ENCODE results near the gene RYR1. TPM values are rescaled to one million over a fixed set of nuclear protein-coding genes. Genes with fewer than 3 reads are reported as not detected.
"Not testable (repeated sequence)": the region's sequence is repeated elsewhere in the genome, so short reads cannot be mapped to it uniquely, and the experiment has no call there.

The RYR1 gene
- total RNA-seq, 1 donor from 2014 or later = 0.32 TPM

DNA sequence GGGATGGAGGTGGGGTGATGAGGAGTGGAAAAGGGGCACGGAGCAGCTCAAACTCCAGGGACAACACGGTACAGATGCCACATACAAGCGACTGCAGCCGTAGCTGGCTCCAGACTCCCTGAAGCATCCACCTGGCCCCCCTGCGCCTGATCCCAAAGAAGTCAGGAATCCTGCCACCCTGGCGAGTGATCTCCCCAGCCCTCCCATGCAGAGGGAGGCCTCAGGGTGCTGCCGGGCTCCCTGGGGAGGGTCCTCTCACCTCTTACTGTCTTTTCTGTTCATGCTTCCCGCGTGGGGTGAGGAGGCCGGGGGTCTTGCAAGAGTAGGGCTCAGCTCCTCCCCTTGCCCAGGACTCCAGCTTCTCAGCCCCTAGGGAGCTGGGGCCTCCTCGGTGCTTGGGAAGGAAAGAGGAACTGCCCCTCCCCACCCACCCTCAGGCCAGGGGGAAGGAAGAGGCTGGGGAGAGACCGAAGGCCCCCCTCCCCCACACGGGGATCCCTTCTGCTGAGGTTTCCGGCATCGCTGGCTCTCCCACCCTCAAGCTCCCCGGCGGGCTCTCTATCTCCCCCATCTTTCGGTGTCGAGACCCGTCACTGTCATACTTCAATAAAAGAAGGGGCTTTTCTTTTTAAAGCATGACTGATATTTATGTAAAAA, 7.6 kb upstream of the RYR1 start, which contains the start of gene RASGRP4:
TSS of gene RASGRP4 (minus strand) at position 410 of the 657 bp plus-strand sequence. CDS start at position 282, 128 bp downstream.
- Mint-ChIP-seq H3K27ac (ENCODE audit: unreplicated experiment) (no peak within 1 kb of the TSS), H3K4me3 (ENCODE audit: unreplicated experiment) (no peak within 1 kb of the TSS), H3K27me3 (ENCODE audit: low read depth, unreplicated experiment) (peaks cover 14% of the 10 kb centered on the region), H3K4me1 (ENCODE audit: low read depth, unreplicated experiment) (peaks cover 1% of the 10 kb centered on the region), H3K36me3 (ENCODE audit: low read depth, unreplicated experiment) (peaks cover 2% of the 10 kb centered on the region), H3K9me3 (ENCODE audit: unreplicated experiment) (no peaks in the 10 kb centered on the region)
- no peak within 1 kb of the TSS for H3K4me3 ChIP-seq (ENCODE audit: insufficient read depth, low read depth, low read length)
- H3K79me2 ChIP-seq (ENCODE audit: insufficient read depth, low read length) = no peaks in the 10 kb centered on the region
- no peaks in the 10 kb centered on the region for H3K9me3 ChIP-seq (ENCODE audit: insufficient read depth, low read depth, low read length)
- no peaks in the 10 kb centered on the region for H3K4me1 ChIP-seq (ENCODE audit: insufficient read depth, low read length)
- H3K9ac ChIP-seq (ENCODE audit: low read length) = no peak within 1 kb of the TSS
- DNase-seq (ENCODE audit: low read depth) (no peak), FAIRE-seq (no peak)
- TF ChIP-seq, protein P1, sequence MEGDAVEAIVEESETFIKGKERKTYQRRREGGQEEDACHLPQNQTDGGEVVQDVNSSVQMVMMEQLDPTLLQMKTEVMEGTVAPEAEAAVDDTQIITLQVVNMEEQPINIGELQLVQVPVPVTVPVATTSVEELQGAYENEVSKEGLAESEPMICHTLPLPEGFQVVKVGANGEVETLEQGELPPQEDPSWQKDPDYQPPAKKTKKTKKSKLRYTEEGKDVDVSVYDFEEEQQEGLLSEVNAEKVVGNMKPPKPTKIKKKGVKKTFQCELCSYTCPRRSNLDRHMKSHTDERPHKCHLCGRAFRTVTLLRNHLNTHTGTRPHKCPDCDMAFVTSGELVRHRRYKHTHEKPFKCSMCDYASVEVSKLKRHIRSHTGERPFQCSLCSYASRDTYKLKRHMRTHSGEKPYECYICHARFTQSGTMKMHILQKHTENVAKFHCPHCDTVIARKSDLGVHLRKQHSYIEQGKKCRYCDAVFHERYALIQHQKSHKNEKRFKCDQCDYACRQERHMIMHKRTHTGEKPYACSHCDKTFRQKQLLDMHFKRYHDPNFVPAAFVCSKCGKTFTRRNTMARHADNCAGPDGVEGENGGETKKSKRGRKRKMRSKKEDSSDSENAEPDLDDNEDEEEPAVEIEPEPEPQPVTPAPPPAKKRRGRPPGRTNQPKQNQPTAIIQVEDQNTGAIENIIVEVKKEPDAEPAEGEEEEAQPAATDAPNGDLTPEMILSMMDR (IDR thresholded peaks at IDR 0.05; ENCODE audit: insufficient read depth, low read depth, low read length) = no peak
- TF ChIP-seq EZH2 (IDR thresholded peaks at IDR 0.05; ENCODE audit: insufficient read depth, low read length) = no peak
- H3K36me3 ChIP-seq (ENCODE audit: insufficient read depth, low read length) = no peaks in the 10 kb centered on the region
- H3K27me3 ChIP-seq (ENCODE audit: insufficient read depth, low read length) = peaks cover 7% of the 10 kb centered on the region
- no peaks in the 10 kb centered on the region for H4K20me1 ChIP-seq (ENCODE audit: insufficient read depth, low read length)
- H3K27ac ChIP-seq (ENCODE audit: low read depth, low read length) = no peak within 1 kb of the TSS
- H2AFZ ChIP-seq (ENCODE audit: low read depth, low read length) = no peak within 1 kb of the TSS
- no peak within 1 kb of the TSS for H3K4me2 ChIP-seq (ENCODE audit: low read length)

- H3K27ac ChIP-seq (ENCODE audit: low read depth, low read length); DNase-seq (ENCODE audit: low read depth); H3K36me3 ChIP-seq (ENCODE audit: insufficient read depth, low read length); H3K4me1 ChIP-seq (ENCODE audit: insufficient read depth, low read length); FAIRE-seq; H3K9me3 Mint-ChIP-seq (ENCODE audit: unreplicated experiment); H3K27ac Mint-ChIP-seq (ENCODE audit: unreplicated experiment); H3K4me3 Mint-ChIP-seq (ENCODE audit: unreplicated experiment); H2AFZ ChIP-seq (ENCODE audit: low read depth, low read length); H3K4me3 ChIP-seq (ENCODE audit: insufficient read depth, low read depth, low read length); H3K9ac ChIP-seq (ENCODE audit: low read length); H3K4me2 ChIP-seq (ENCODE audit: low read length); H4K20me1 ChIP-seq (ENCODE audit: insufficient read depth, low read length); H3K9me3 ChIP-seq (ENCODE audit: insufficient read depth, low read depth, low read length); H3K79me2 ChIP-seq (ENCODE audit: insufficient read depth, low read length); H3K36me3 Mint-ChIP-seq (ENCODE audit: low read depth, unreplicated experiment); H3K4me1 Mint-ChIP-seq (ENCODE audit: low read depth, unreplicated experiment): not testable (repeated sequence)
- H3K27me3 ChIP-seq (ENCODE audit: insufficient read depth, low read length) = peaks cover 11% of the 10 kb centered on the region
- peaks cover 16% of the 10 kb centered on the region for H3K27me3 Mint-ChIP-seq (ENCODE audit: low read depth, unreplicated experiment)
Measured at GRCh38 chr19:38427035-38427677, 6.3 kb upstream of the RYR1 start.

GRCh38 chr19:38429055-38429810, 4.3 kb upstream of the RYR1 start:
- no peak for FAIRE-seq
- H3K36me3 ChIP-seq (ENCODE audit: insufficient read depth, low read length) = no peaks in the 10 kb centered on the region
- peaks cover 2% of the 10 kb centered on the region for H3K36me3 Mint-ChIP-seq (ENCODE audit: low read depth, unreplicated experiment)
- H2AFZ ChIP-seq (ENCODE audit: low read depth, low read length) = no peak overlapping the region
- H3K79me2 ChIP-seq (ENCODE audit: insufficient read depth, low read length) = no peaks in the 10 kb centered on the region
- no peak overlapping the region for H3K27ac ChIP-seq (ENCODE audit: low read depth, low read length)
- H3K4me2 ChIP-seq (ENCODE audit: low read length) = no peak overlapping the region
- no peak overlapping the region for H3K9ac ChIP-seq (ENCODE audit: low read length)
- H4K20me1 ChIP-seq (ENCODE audit: insufficient read depth, low read length) = no peaks in the 10 kb centered on the region
- no peak overlapping the region for H3K4me3 ChIP-seq (ENCODE audit: insufficient read depth, low read depth, low read length)
- peaks cover 15% of the 10 kb centered on the region for H3K27me3 ChIP-seq (ENCODE audit: insufficient read depth, low read length)
- no peaks in the 10 kb centered on the region for H3K4me1 ChIP-seq (ENCODE audit: insufficient read depth, low read length)
- H3K4me3 Mint-ChIP-seq (ENCODE audit: unreplicated experiment) = no peak overlapping the region
- peaks cover 21% of the 10 kb centered on the region for H3K27me3 Mint-ChIP-seq (ENCODE audit: low read depth, unreplicated experiment)
- H3K4me1 Mint-ChIP-seq (ENCODE audit: low read depth, unreplicated experiment) = peaks cover 1% of the 10 kb centered on the region
- H3K27ac Mint-ChIP-seq (ENCODE audit: unreplicated experiment) = no peak overlapping the region
- no peaks in the 10 kb centered on the region for H3K9me3 ChIP-seq (ENCODE audit: insufficient read depth, low read depth, low read length)
- TF ChIP-seq EZH2 (IDR thresholded peaks at IDR 0.05; ENCODE audit: insufficient read depth, low read length) = no peak
- TF ChIP-seq, protein P1 (IDR thresholded peaks at IDR 0.05; ENCODE audit: insufficient read depth, low read depth, low read length) = no peak
- DNase-seq (ENCODE audit: low read depth) = no peak
- H3K9me3 Mint-ChIP-seq (ENCODE audit: unreplicated experiment) = peaks cover under 1% of the 10 kb centered on the region

All from astrocyte (in vitro differentiated cells and primary cell).